Mesothelial cell of epicardium (in vitro differentiated cells): ENCODE data around the gene OMP. TPM values are rescaled to one million over a fixed set of nuclear protein-coding genes. Genes with fewer than 3 reads are reported as not detected.
"Not testable (repeated sequence)": the region's sequence is repeated elsewhere in the genome, so short reads cannot be mapped to it uniquely, and the experiment has no call there.

ENCODE experiments used
- DNase-seq, 2 experiments: peaks; one replicate each; pipeline ENCODE4 v3.0.0; 2021; ENCODE audit warnings: low spot score in 2 of 2; ENCODE audit not compliant: unreplicated experiment in 2 of 2
- H3K27ac Mint-ChIP-seq: 2 replicates; pipeline ENCODE4 v1.8.0; 2021; ENCODE audit warnings: mixed read lengths
- H3K27me3 Mint-ChIP-seq: 2 replicates; pipeline ENCODE4 v1.8.0; 2021; ENCODE audit warnings: low read depth, mixed read lengths
- H3K36me3 Mint-ChIP-seq: 2 replicates; pipeline ENCODE4 v1.8.0; 2021; ENCODE audit warnings: mixed read lengths
- H3K4me1 Mint-ChIP-seq: 2 replicates; pipeline ENCODE4 v1.8.0; 2021; ENCODE audit warnings: mixed read lengths
- H3K4me3 Mint-ChIP-seq: 2 replicates; pipeline ENCODE4 v1.8.0; 2021; ENCODE audit warnings: mild to moderate bottlenecking, moderate library complexity, mixed read lengths
- H3K9me3 Mint-ChIP-seq: 2 replicates; pipeline ENCODE4 v1.8.0; 2021; ENCODE audit warnings: mixed read lengths
- CTCF ChIP-seq: fragments of 200-600 bp; sonication (generic); IDR thresholded peaks from one replicate; pipeline ENCODE4 v1.5.0; 2021; ENCODE audit warnings: antibody characterized with exemption; ENCODE audit not compliant: unreplicated experiment
- total RNA-seq: library from RNA; stranded (reverse); gene quantifications from 3 replicates; pipeline ENCODE4 v1.2.1, GENCODE V29; 2021

The OMP gene
- total RNA-seq, 1 donor from 2014 or later, result 1.5 TPM

- H3K27me3 Mint-ChIP-seq, result peaks cover 2% of the 10 kb centered on the region
Observed at GRCh38 chr11:77056814-77057402, 45.7 kb upstream of the OMP start.

GRCh38 chr11:77057938-77058474 lies 44.6 kb upstream of the OMP start:
- Mint-ChIP-seq H3K27ac (no peak overlapping the region), H3K27me3 (peaks cover 2% of the 10 kb centered on the region), H3K4me3 (no peak overlapping the region), H3K36me3 (no peaks in the 10 kb centered on the region), H3K9me3 (peaks cover 8% of the 10 kb centered on the region), H3K4me1 (no peaks in the 10 kb centered on the region)
- TF ChIP-seq CTCF, result no peak
- DNase-seq, result no peak

More at GRCh38 chr11:77056814-77057402, 45.7 kb upstream of the OMP start:
- Mint-ChIP-seq H3K4me3 (no peak overlapping the region), H3K4me1 (no peaks in the 10 kb centered on the region), H3K9me3 (peaks cover 8% of the 10 kb centered on the region), H3K36me3 (no peaks in the 10 kb centered on the region), H3K27ac (no peak overlapping the region)
- no peak for TF ChIP-seq CTCF
- no peak for DNase-seq

- H3K4me3 Mint-ChIP-seq, result no peak overlapping the region
- DNase-seq, result no peak
- H3K9me3 Mint-ChIP-seq, result peaks cover 8% of the 10 kb centered on the region
- H3K36me3 Mint-ChIP-seq, result no peaks in the 10 kb centered on the region
- no peaks in the 10 kb centered on the region for H3K4me1 Mint-ChIP-seq
- TF ChIP-seq CTCF, result no peak
- no peak overlapping the region for H3K27ac Mint-ChIP-seq
- peaks cover 2% of the 10 kb centered on the region for H3K27me3 Mint-ChIP-seq
Observed at GRCh38 chr11:77058900-77059299, 43.7 kb upstream of the OMP start.

- no peak for TF ChIP-seq CTCF
- H3K27ac Mint-ChIP-seq, result no peak overlapping the region
- H3K36me3 Mint-ChIP-seq, result no peaks in the 10 kb centered on the region
- DNase-seq, result no peak
- H3K27me3 Mint-ChIP-seq, result peaks cover 2% of the 10 kb centered on the region
- no peak overlapping the region for H3K4me3 Mint-ChIP-seq
- no peaks in the 10 kb centered on the region for H3K4me1 Mint-ChIP-seq
- H3K9me3 Mint-ChIP-seq, result peaks cover 8% of the 10 kb centered on the region
Observed at GRCh38 chr11:77059806-77060205, 42.8 kb upstream of the OMP start.

GRCh38 chr11:77060234-77060633 lies 42.4 kb upstream of the OMP start:
- H3K27me3 Mint-ChIP-seq, result peaks cover 2% of the 10 kb centered on the region
- no peaks in the 10 kb centered on the region for H3K4me1 Mint-ChIP-seq
- H3K27ac Mint-ChIP-seq, result no peak overlapping the region
- TF ChIP-seq CTCF, result no peak
- H3K9me3 Mint-ChIP-seq, result peaks cover 8% of the 10 kb centered on the region
- no peak for DNase-seq
- no peak overlapping the region for H3K4me3 Mint-ChIP-seq
- no peaks in the 10 kb centered on the region for H3K36me3 Mint-ChIP-seq

GRCh38 chr11:77061258-77061657 lies 41.4 kb upstream of the OMP start:
- not testable (repeated sequence) for H3K36me3 Mint-ChIP-seq

More at GRCh38 chr11:77061258-77061657, 41.4 kb upstream of the OMP start:
- not testable (repeated sequence) for H3K4me1 Mint-ChIP-seq, H3K27me3 Mint-ChIP-seq, H3K27ac Mint-ChIP-seq, H3K9me3 Mint-ChIP-seq, DNase-seq, H3K4me3 Mint-ChIP-seq
